LNCAP (cell line): ENCODE results near the gene ZSWIM7.

Experiments used
- CTCF ChIP-seq: fragments of 450-650 bp; IDR thresholded peaks from 2 replicates; pipeline ENCODE4 v1.5.1; 2017; ENCODE audit warnings: mild to moderate bottlenecking

Gene ZSWIM7

GRCh38 chr17:15966183-15966878 lies 33.2 kb downstream of the ZSWIM7 start:
- no peak for TF ChIP-seq CTCF

GRCh38 chr17:15965528-15965927 lies 34.0 kb downstream of the ZSWIM7 start:
- TF ChIP-seq CTCF: no peak

DNA sequence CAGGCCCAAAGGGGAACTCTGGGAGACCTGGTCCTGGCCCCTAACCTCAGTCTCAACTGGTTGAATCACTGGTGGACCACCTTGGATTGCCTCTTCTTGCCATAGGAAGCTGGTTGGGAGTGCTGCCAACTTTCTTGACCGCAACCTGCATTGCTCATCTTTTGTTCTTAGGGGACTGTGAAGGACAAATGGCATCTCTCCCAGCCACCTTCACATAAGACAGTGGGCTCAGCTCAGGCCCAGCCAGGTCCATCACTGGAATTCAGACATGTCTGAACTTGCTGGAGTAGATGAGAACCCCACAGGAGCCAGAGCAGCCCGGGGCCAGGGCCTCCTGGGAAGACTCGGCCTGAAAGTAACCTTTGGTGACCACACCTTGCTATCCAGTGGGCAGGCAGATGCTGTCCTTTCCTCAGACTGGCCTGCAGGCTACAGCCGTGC lies 35.8 kb downstream of the ZSWIM7 start:
- TF ChIP-seq CTCF: no peak

- no peak for TF ChIP-seq CTCF
Observed at GRCh38 chr17:15958484-15958854, 41.0 kb downstream of the ZSWIM7 start.

DNA sequence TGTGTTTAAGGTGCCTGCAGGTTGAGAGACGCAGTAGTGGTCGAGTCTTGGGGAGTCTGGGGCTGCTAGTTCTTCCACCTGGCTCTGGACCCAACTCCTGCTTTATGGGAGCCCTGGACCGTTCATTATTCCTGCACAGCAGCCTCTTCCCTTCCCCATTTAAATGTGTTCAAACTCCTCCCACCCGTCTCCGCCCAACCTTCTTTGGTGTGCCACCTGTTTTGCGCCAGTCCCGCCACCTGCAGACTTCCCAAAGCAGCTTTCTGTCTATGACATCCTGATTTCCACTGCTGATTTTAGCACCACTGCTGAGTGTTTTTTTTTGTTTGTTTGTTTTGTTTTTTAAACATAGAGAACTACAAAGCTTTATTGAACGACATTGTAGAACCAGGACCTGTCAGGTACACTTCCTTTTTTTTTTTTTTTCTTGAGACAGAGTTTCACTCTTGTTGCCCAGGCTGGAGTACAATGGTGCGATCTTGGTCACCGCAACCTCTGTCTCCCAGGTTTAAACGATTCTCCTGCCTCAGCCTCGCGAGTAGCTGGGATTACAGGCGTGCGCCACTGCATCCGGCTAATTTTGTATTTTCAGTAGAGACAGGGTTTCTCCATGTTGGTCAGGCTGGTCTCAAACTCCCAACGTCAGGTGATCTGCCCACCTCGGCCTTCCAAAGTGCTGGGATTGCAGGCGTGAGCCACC lies 41.7 kb downstream of the ZSWIM7 start:
- no peak for TF ChIP-seq CTCF

DNA sequence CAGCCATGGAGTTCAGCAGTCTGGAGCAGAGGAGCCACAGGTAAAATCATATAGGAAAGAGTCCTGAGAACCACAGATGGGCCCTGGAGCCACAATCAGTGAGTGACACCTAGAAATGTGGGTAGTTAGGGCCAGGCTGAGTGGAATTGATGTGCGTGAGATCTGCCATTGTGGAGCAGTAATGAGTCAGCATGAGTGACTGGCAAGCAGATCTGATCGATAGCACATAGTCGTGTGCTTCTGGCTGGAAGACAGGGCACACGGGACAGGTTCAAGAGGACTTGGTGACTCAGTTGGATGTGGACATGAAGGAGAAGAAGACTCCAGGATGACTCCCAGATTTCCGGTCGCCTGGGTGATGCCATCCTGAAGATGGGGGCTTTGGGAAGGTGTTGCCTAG lies 42.3 kb downstream of the ZSWIM7 start:
- TF ChIP-seq CTCF: no peak

GRCh38 chr17:15955793-15956541 lies 43.5 kb downstream of the ZSWIM7 start:
- TF ChIP-seq CTCF: no peak
